HG03175 (cell line): Measurements from ENCODE around the gene CCL25.

ENCODE experiments used
- ATAC-seq: cut with Tn5 transposase; IDR thresholded peaks from one replicate; pipeline ENCODE4 v1.9.1; 2021; ENCODE audit warnings: mild to moderate bottlenecking, moderate library complexity; ENCODE audit not compliant: unreplicated experiment

CCL25 gene

DNA sequence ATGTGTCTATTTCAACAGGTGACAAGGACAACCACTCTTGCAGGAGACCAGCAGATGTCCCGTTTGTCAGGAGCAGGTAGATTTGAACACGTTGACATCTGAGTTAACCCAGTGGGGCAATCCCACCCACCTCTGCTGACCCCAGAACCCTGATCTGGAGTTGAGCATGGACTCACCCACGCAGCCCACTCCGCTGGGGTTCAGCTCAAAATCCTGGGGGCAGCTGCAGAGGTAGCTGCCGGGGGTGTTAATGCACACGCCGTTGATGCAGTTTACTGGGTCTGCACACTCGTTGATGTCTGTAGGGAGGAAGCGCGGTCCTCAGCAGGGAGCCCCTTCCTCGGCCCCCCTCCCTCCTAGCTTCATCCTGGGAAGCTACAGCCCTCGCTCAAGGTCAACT, 56.9 kb downstream of the CCL25 start:
- ATAC-seq, result no peak

DNA sequence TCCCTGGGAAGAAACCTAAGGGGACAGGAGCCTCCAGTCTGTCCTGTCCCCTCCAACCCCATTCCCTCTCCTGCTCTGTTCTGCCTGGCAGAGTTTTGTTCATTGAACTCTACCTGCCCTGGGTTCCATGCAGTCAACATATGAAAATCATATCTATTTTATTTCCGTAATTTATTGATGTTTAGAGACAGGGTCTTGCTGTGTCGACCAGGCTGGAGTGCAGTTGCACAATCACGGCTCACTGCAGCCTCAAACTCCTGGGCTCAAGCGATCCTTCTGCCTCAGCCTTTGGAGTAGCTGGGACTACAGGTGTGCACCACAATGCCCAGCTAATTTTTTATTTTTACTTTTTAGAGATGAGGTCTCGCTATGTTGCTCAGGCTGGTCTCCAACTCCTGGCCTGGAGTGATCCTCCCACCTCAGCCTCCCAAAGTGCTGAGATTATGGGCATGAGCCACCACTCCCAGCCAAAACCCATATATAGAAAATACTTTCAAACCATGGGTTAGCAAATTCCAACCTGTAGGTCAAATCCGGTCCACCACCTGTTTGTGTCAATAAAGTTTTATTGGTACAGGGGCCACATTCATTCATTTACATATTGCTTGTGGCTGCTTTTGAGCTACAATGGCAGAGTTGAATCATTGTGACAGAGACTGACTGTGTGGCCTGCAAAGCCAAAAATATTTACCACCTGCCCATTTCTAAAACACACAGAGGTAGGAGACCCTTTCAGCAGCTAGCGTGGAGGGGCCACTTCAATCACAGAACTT, 57.5 kb downstream of the CCL25 start:
- no peak for ATAC-seq

DNA sequence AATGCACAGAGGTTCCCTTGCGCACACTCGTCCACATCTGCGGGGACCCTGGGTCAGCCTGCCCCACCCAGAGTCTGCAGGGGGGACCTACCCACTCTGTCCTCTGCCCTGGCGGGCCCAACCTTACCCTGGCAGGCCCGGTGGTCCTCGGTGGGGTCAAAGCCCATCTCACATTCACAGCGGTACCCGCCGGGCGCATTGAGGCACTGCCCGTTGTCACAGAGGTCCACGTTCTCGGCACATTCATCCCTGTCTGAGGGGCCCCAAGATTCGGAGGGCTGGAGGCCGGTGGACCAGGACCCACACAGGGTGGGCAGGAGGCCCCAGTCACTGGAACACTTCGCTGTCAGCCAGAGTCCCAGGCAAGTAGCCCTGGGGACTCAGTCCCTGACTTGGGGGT, 58.4 kb downstream of the CCL25 start:
- ATAC-seq, result no peak

DNA sequence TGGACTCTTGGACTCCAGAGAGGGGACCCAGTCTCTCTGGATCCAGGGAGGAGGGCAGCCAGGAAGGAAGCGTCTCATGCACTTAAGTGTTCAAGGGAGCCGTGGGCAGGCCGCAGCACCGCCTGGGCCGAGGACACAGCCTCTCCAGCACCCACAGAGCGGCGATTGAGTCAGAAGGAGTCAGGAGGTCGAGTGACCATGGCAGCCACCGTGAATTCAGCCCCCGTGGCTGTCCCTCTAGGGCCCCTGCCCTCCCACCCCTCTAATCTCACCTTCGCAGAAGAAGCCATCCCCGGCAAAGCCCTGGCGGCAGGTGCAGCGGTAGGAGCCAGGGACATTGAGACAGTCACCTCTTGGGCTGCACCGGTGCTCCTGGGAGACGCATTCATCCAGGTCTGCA, 58.8 kb downstream of the CCL25 start:
- no peak for ATAC-seq
